Measurements from ENCODE around the gene MCM5. TPM values are rescaled to one million over a fixed set of nuclear protein-coding genes. Genes with fewer than 3 reads are reported as not detected.

MCM5 gene
- total RNA-seq, 1 experiment from 2014 or later: 112 TPM

GRCh38 chr22:35449829-35450689 is 50.1 kb downstream of the MCM5 start:
- CTCF ChIA-PET: no interaction called here

GRCh38 chr22:35450824-35451569 is 51.1 kb downstream of the MCM5 start:
- intact Hi-C loops (cut with micrococcal nuclease): no loop called here

More at GRCh38 chr22:35449829-35450689, 50.1 kb downstream of the MCM5 start:
- no peak overlapping the region for H3K4me3 ChIP-seq (ENCODE audit: low read length)
- peaks cover 13% of the 10 kb centered on the region for H3K4me1 ChIP-seq (ENCODE audit: insufficient read depth, low read length)
- H3K9me3 ChIP-seq (ENCODE audit: low read length): no peaks in the 10 kb centered on the region
- H3K9me2 ChIP-seq (replicated peaks; ENCODE audit: low read length): no peaks in the 10 kb centered on the region
- POLR2A ChIA-PET (ENCODE audit: unreplicated experiment): no interaction called here
- no peak for DNase-seq
- no peak overlapping the region for H3K9ac ChIP-seq (ENCODE audit: low read length)
- H3K79me2 ChIP-seq (ENCODE audit: low read length): no peaks in the 10 kb centered on the region
- H4K20me1 ChIP-seq (ENCODE audit: low read length): no peaks in the 10 kb centered on the region
- ATAC-seq: no peak
- H3F3A ChIP-seq (ENCODE audit: low read length, unreplicated experiment): no peaks in the 10 kb centered on the region
- intact Hi-C loops (cut with micrococcal nuclease): no loop called here
- no TSS peak for BruUV-seq (replicated peaks)
- H3K27ac ChIP-seq (ENCODE audit: low read length): no peak overlapping the region
- TF ChIP-seq EZH2phosphoT487 (IDR thresholded peaks at IDR 0.05; ENCODE audit: borderline replicate concordance, low read length) (no peak), CTCF (conservative IDR thresholded peaks at IDR 0.05; ENCODE audit: low read depth, low read length) (no peak), EZH2 (IDR thresholded peaks at IDR 0.05; ENCODE audit: low read length, unreplicated experiment) (no peak)
- no peak overlapping the region for H3K4me2 ChIP-seq (ENCODE audit: low read length)
- no peak overlapping the region for H2AFZ ChIP-seq (ENCODE audit: low read length)
- H3K36me3 ChIP-seq (ENCODE audit: low read depth, low read length): no peaks in the 10 kb centered on the region
- H3K27me3 ChIP-seq (ENCODE audit: low read length): no peaks in the 10 kb centered on the region

More at GRCh38 chr22:35450824-35451569, 51.1 kb downstream of the MCM5 start:
- H3K9ac ChIP-seq (ENCODE audit: low read length): no peak overlapping the region
- no peak for TF ChIP-seq CTCF (conservative IDR thresholded peaks at IDR 0.05; ENCODE audit: low read depth, low read length)
- no peak for TF ChIP-seq EZH2phosphoT487 (IDR thresholded peaks at IDR 0.05; ENCODE audit: borderline replicate concordance, low read length)
- no peak for TF ChIP-seq EZH2 (IDR thresholded peaks at IDR 0.05; ENCODE audit: low read length, unreplicated experiment)
- no peaks in the 10 kb centered on the region for H3K27me3 ChIP-seq (ENCODE audit: low read length)
- no peak overlapping the region for H3K4me3 ChIP-seq (ENCODE audit: low read length)
- no peak overlapping the region for H3K27ac ChIP-seq (ENCODE audit: low read length)
- DNase-seq (no peak), ATAC-seq (no peak)
- no peaks in the 10 kb centered on the region for H3F3A ChIP-seq (ENCODE audit: low read length, unreplicated experiment)
- no TSS peak for BruUV-seq (replicated peaks)
- ChIA-PET CTCF (no interaction called here), POLR2A (ENCODE audit: unreplicated experiment) (no interaction called here)
- no peaks in the 10 kb centered on the region for H3K79me2 ChIP-seq (ENCODE audit: low read length)
- H4K20me1 ChIP-seq (ENCODE audit: low read length): no peaks in the 10 kb centered on the region
- H3K4me2 ChIP-seq (ENCODE audit: low read length): no peak overlapping the region
- H2AFZ ChIP-seq (ENCODE audit: low read length): no peak overlapping the region
- H3K9me2 ChIP-seq (replicated peaks; ENCODE audit: low read length): no peaks in the 10 kb centered on the region
- H3K36me3 ChIP-seq (ENCODE audit: low read depth, low read length): no peaks in the 10 kb centered on the region
- peaks cover 10% of the 10 kb centered on the region for H3K4me1 ChIP-seq (ENCODE audit: insufficient read depth, low read length)
- no peaks in the 10 kb centered on the region for H3K9me3 ChIP-seq (ENCODE audit: low read length)

Measured in PC-3 (cell line).